B cell (primary cell): ENCODE data around the gene EML1. TPM values are rescaled to one million over a fixed set of nuclear protein-coding genes. Genes with fewer than 3 reads are reported as not detected.
A peak's percentile ranks its signal among the peaks of the same experiment; 100 is the strongest.

Experiments
- ATAC-seq: fragments of 200-7000 bp; cut with Tn5 transposase; one replicate; pipeline ENCODE4 v1.10.0; 2021; ENCODE audit warnings: low read depth, mild to moderate bottlenecking, moderate number of reproducible peaks, moderate library complexity
- CTCF ChIA-PET: fragments of 350-600 bp; sonication (Branson Sonifier 250); formaldehyde crosslinking; loops from one replicate; lab custom pipeline; 2021; ENCODE audit warnings: antibody characterized with exemption, inconsistent platforms; lab: Charles Lee
- POLR2A ChIA-PET: fragments of 350-600 bp; sonication (Branson Sonifier 250); formaldehyde crosslinking; loops from one replicate; lab custom pipeline; 2021; ENCODE audit warnings: antibody characterized with exemption; lab: Charles Lee
- DNase-seq: peaks from one replicate; pipeline ENCODE4 v3.0.0; 2013
- H2AFZ ChIP-seq: 2 replicates; pipeline ENCODE4 v1.6.1; 2012; ENCODE audit warnings: mild to moderate bottlenecking, low read depth, low read length; ENCODE audit not compliant: insufficient read depth, poor library complexity, severe bottlenecking
- H3K27ac ChIP-seq, 2 donors: 1 replicate in 1 of 2; 2 replicates in 1 of 2; pipeline ENCODE4 v1.5.1; 2012 to 2013; ENCODE audit warnings: low read length in 2 of 2, mild to moderate bottlenecking in 2 of 2, moderate library complexity in 1 of 2
- H3K27me3 ChIP-seq, 4 experiments: fragments of 200-600 bp in 1 of 4; sonication (generic) in 1 of 4; replicated peaks in 1 of 4; 1 replicate in 2 of 4; 2 replicates in 2 of 4; pipeline versions ENCODE4 v1.6.1 to v1.7.0; 2013 to 2016; ENCODE audit warnings: low read length in 3 of 4, mild to moderate bottlenecking in 2 of 4, mixed read lengths in 1 of 4, moderate library complexity in 1 of 4; ENCODE audit not compliant: insufficient read depth in 4 of 4, control insufficient read depth in 3 of 4; ENCODE audit errors: control extremely low read depth in 1 of 4
- H3K36me3 ChIP-seq, 2 experiments: replicated peaks in 1 of 2; 1 replicate in 1 of 2; 2 replicates in 1 of 2; pipeline versions ENCODE4 v1.6.1 to v1.7.1; 2013; ENCODE audit warnings: low read length in 1 of 2; ENCODE audit not compliant: insufficient read depth in 2 of 2, control insufficient read depth in 1 of 2; ENCODE audit errors: control extremely low read depth in 1 of 2, extremely low read depth in 1 of 2
- H3K4me1 ChIP-seq, 2 donors: fragments of 200-600 bp in 1 of 2; sonication (generic) in 1 of 2; 1 replicate in 1 of 2; 2 replicates in 1 of 2; pipeline versions ENCODE4 v1.5.1 to v1.6.1; 2013 to 2017; ENCODE audit warnings: low read length in 2 of 2; ENCODE audit not compliant: control insufficient read depth in 2 of 2, insufficient read depth in 2 of 2
- H3K4me2 ChIP-seq: replicated peaks from 2 replicates; pipeline ENCODE3; 2012; ENCODE audit warnings: mild to moderate bottlenecking, low read depth, low read length; ENCODE audit not compliant: poor library complexity, severe bottlenecking
- H3K4me3 ChIP-seq, 5 experiments: fragments of 200-600 bp in 1 of 5; sonication (generic) in 1 of 5; 1 replicate in 3 of 5; 2 replicates in 2 of 5; pipeline versions ENCODE4 v1.5.1 to v1.7.0; 2011 to 2016; ENCODE audit warnings: low read length in 4 of 5, mild to moderate bottlenecking in 4 of 5, low read depth in 2 of 5, control low read depth in 1 of 5, moderate library complexity in 1 of 5; ENCODE audit not compliant: insufficient read depth in 1 of 5; ENCODE audit errors: control extremely low read depth in 1 of 5, extremely low read depth in 1 of 5
- H3K79me2 ChIP-seq: fragments of 200-600 bp; sonication (generic); one replicate; pipeline ENCODE4 v1.6.0; 2016; ENCODE audit warnings: low read length; ENCODE audit not compliant: control insufficient read depth, insufficient read depth
- H3K9ac ChIP-seq: fragments of 200-600 bp; sonication (generic); 2 replicates; pipeline ENCODE4 v1.6.1; 2017; ENCODE audit warnings: mild to moderate bottlenecking, low read length, moderate library complexity
- H3K9me3 ChIP-seq, 3 donors: one replicate each; pipeline versions ENCODE4 v1.6.1 to v1.7.1; 2013; ENCODE audit warnings: low read length in 2 of 3; ENCODE audit not compliant: control insufficient read depth in 2 of 3, insufficient read depth in 1 of 3; ENCODE audit errors: control extremely low read depth in 1 of 3
- H4K20me1 ChIP-seq: 2 replicates; pipeline ENCODE4 v1.6.0; 2012; ENCODE audit warnings: mild to moderate bottlenecking, low read length; ENCODE audit not compliant: insufficient read depth, control insufficient read depth, poor library complexity, severe bottlenecking
- H3K27ac Mint-ChIP-seq: one replicate; pipeline ENCODE4 v1.8.0; 2021; ENCODE audit warnings: mixed read lengths
- H3K27me3 Mint-ChIP-seq: one replicate; pipeline ENCODE4 v1.8.0; 2021; ENCODE audit warnings: mixed read lengths
- H3K4me1 Mint-ChIP-seq: one replicate; pipeline ENCODE4 v1.8.0; 2021; ENCODE audit warnings: mixed read lengths
- H3K4me3 Mint-ChIP-seq: one replicate; pipeline ENCODE4 v1.8.0; 2021; ENCODE audit warnings: mixed read lengths
- H3K9me3 Mint-ChIP-seq: one replicate; pipeline ENCODE4 v1.8.0; 2022; ENCODE audit warnings: mixed read lengths; ENCODE audit not compliant: insufficient read depth
- CTCF ChIP-seq: fragments of 200-600 bp; IDR thresholded peaks from one replicate; pipeline ENCODE4 v1.8.0; 2022; ENCODE audit warnings: antibody characterized with exemption, mild to moderate bottlenecking
- EZH2 ChIP-seq: IDR thresholded peaks from 2 replicates; pipeline ENCODE4 v1.6.1; 2012; ENCODE audit warnings: borderline replicate concordance, low read depth, mild to moderate bottlenecking, moderate library complexity, low read length; ENCODE audit not compliant: insufficient read depth, poor library complexity, severe bottlenecking
- WGBS: methylation state at CpG from one replicate; pipeline ENCODE4 v1.1.5; 2013; ENCODE audit warnings: missing lambda C conversion rate; ENCODE audit not compliant: insufficient coverage; 5-methylcytosine and 5-hydroxymethylcytosine counted together
- intact Hi-C: fragments of 100-400 bp; cut with micrococcal nuclease; formaldehyde crosslinking; loops from one replicate; pipeline ENCODE4 v1.10.0; 2022
- polyA plus RNA-seq: library from polyadenylated mRNA; depleted of rRNA; stranded (reverse); fragments of >200 nt; gene quantifications from 2 replicates; pipeline ENCODE4 v1.2.3, GENCODE V29; 2012
- total RNA-seq, 2 donors: library from RNA; stranded (reverse); fragments of 120-200 nt in 1 of 2; gene quantifications; 1 replicate in 1 of 2; 2 replicates in 1 of 2; pipeline versions ENCODE4 v1.2.3 to v1.2.4, GENCODE V29; 2013 to 2022

EML1 gene
- total and polyA plus RNA-seq, 2 donors (not counting 1 experiment from before 2014, with no cell fraction given), result not detected

DNA sequence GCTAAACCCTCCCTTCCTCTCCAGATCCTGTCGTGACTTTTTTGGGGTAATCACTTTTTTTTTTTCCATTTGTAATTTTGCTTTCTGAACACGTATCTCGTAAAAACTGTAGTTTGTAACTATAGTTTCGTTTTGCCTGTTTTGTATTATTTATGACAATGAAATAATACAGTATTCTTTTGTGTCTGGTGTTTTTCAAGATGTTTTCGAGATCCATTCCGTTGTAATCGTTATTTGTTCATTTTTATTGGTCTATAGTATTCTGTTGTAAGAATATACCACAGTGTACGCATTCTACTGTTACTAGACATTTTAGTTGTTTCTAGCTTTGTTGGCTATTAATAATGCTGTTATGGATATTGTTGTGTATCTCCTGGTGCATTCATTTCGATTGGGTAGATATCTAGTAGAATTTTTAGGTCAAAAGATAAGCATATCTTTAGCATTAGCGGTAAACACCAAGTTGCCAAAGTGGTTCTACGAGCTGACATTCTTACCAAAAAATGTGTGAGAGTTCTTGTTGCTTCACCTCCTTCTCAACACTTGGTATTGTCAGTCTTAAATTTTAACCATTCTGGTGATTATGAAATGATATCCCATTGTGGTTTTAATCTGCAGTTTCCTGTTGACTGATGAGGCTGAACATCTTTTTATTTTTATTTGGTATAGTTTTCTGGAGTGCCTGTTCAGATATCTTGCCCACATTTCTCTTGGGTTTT is 179.7 kb downstream of the EML1 start:
- H3K79me2 ChIP-seq, result no peaks in the 10 kb centered on the region
- peaks cover 0 to 44% (median 8%) of the 10 kb centered on the region in 4 experiments for H3K27me3 ChIP-seq
- H3K4me1 ChIP-seq, result peaks cover 12 to 14% of the 10 kb centered on the region in 2 donors
- CTCF ChIA-PET, result interaction anchor here (2.8 kb wide), 1 partner anchor 10 kb away, joined by 17 read pairs; no protein-coding TSS in a partner anchor
- Mint-ChIP-seq H3K27me3 (peaks cover 54% of the 10 kb centered on the region), H3K4me3 (peak overlapping the region; percentile 84), H3K9me3 (no peaks in the 10 kb centered on the region), H3K27ac (no peak overlapping the region), H3K4me1 (peaks cover 9% of the 10 kb centered on the region)
- H3K4me2 ChIP-seq, result peak overlapping the region; percentile 94
- no peak for ATAC-seq
- peak overlapping the region; percentile 77 for H2AFZ ChIP-seq
- H3K36me3 ChIP-seq, result no peaks in the 10 kb centered on the region
- WGBS, result 100% methylated on average over 2 of the region's 11 CpGs
- H3K9ac ChIP-seq, result peak overlapping the region; percentile 61
- no peak for DNase-seq
- peak overlapping the region in 4 of 5 experiments; percentile 37 to 64 (median 61) for H3K4me3 ChIP-seq
- TF ChIP-seq CTCF (no peak), EZH2 (no peak)
- intact Hi-C loops, result no loop called here
- no peaks in the 10 kb centered on the region for H4K20me1 ChIP-seq
- H3K27ac ChIP-seq, result no peak overlapping the region
- peaks cover 0 to 8% (median 0%) of the 10 kb centered on the region in 3 donors for H3K9me3 ChIP-seq
- POLR2A ChIA-PET, result no interaction called here

DNA sequence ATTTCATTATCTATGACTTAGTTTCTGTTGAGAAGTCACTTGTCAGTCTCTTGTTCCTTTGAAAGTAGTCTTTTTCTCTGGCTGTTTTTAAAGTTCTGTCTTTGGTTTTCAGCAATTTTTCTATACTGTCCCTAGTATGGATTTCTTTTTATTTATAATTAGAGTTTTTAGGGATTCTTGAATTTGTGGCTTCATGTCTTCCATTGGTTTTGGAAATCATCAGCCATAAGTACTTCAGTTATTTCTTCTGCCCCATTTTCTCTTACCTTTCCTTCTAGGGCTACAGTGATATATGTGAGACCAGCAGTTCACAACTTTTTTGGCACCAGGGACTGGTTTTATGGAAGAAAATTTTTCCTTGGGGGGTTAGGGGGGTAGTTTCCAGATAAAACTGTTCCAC is 182.0 kb downstream of the EML1 start:
- DNase-seq (no peak), ATAC-seq (no peak)
- H3K4me1 Mint-ChIP-seq, result peaks cover 9% of the 10 kb centered on the region
- no peak overlapping the region for H3K4me3 Mint-ChIP-seq
- H3K4me3 ChIP-seq, result no peak overlapping the region
- H3K9me3 Mint-ChIP-seq, result no peaks in the 10 kb centered on the region
- H4K20me1 ChIP-seq, result no peaks in the 10 kb centered on the region
- H3K4me2 ChIP-seq, result no peak overlapping the region
- H3K9me3 ChIP-seq, result peaks cover 0 to 8% (median 0%) of the 10 kb centered on the region in 3 donors
- no peaks in the 10 kb centered on the region for H3K36me3 ChIP-seq
- intact Hi-C loops, result no loop called here
- H3K27ac Mint-ChIP-seq, result no peak overlapping the region
- H3K27ac ChIP-seq, result no peak overlapping the region
- H3K27me3 ChIP-seq, result peaks cover 0 to 25% (median 8%) of the 10 kb centered on the region in 4 experiments
- H3K4me1 ChIP-seq, result peaks cover 12 to 14% of the 10 kb centered on the region in 2 donors
- POLR2A ChIA-PET, result no interaction called here
- no peaks in the 10 kb centered on the region for H3K79me2 ChIP-seq
- TF ChIP-seq EZH2 (no peak), CTCF (no peak)
- H3K27me3 Mint-ChIP-seq, result peaks cover 32% of the 10 kb centered on the region
- no peak overlapping the region for H3K9ac ChIP-seq
- no peak overlapping the region for H2AFZ ChIP-seq
- CTCF ChIA-PET, result interaction anchor here (2.8 kb wide), 1 partner anchor 8 kb away, joined by 17 read pairs; no protein-coding TSS in a partner anchor
